Activated CD4-positive, CD25-positive, alpha-beta regulatory T cell treated with anti-CD3 and anti-CD28 coated beads, Interleukin-2, amount 50 U/mL, for 72 hours (primary cell): ENCODE data around the gene RSPH1.

Experiments used
- DNase-seq: peaks from one replicate; pipeline ENCODE4 v3.0.0; 2021

Gene RSPH1

GRCh38 chr21:42496120-42496838 lies at the start of gene RSPH1:
RSPH1 (minus strand) TSS chr21:42496224; CDS start chr21:42496186, 38 bp downstream.
- peak; percentile 99 for DNase-seq

- no peak for DNase-seq
Observed at GRCh38 chr21:42545745-42546144, 49.7 kb upstream of the RSPH1 start.

GRCh38 chr21:42545317-42545716 lies 49.3 kb upstream of the RSPH1 start:
- no peak for DNase-seq

GRCh38 chr21:42544544-42544943 lies 48.5 kb upstream of the RSPH1 start:
- no peak for DNase-seq

GRCh38 chr21:42543106-42543847 lies 47.3 kb upstream of the RSPH1 start:
- DNase-seq, result no peak

- DNase-seq, result no peak
Observed at GRCh38 chr21:42542596-42542995, 46.6 kb upstream of the RSPH1 start.

- no peak for DNase-seq
Observed at GRCh38 chr21:42542196-42542595, 46.2 kb upstream of the RSPH1 start.

- DNase-seq, result no peak
Observed at GRCh38 chr21:42541618-42542017, 45.6 kb upstream of the RSPH1 start.

- no peak for DNase-seq
Observed at GRCh38 chr21:42541174-42541573, 45.1 kb upstream of the RSPH1 start.

- DNase-seq, result no peak
Observed at GRCh38 chr21:42540396-42540795, 44.4 kb upstream of the RSPH1 start.

GRCh38 chr21:42539931-42540343 lies 43.9 kb upstream of the RSPH1 start:
- no peak for DNase-seq

GRCh38 chr21:42539342-42539741 lies 43.3 kb upstream of the RSPH1 start:
- DNase-seq, result no peak

- DNase-seq, result no peak
Observed at GRCh38 chr21:42538479-42539275, 42.7 kb upstream of the RSPH1 start.

- DNase-seq, result no peak
Observed at GRCh38 chr21:42537106-42537742, 41.2 kb upstream of the RSPH1 start.

- no peak for DNase-seq
Observed at GRCh38 chr21:42536601-42537000, 40.6 kb upstream of the RSPH1 start.

GRCh38 chr21:42535602-42536171 lies 39.7 kb upstream of the RSPH1 start:
- no peak for DNase-seq

- no peak for DNase-seq
Observed at GRCh38 chr21:42534421-42535378, 38.7 kb upstream of the RSPH1 start.

- no peak for DNase-seq
Observed at GRCh38 chr21:42533963-42534355, 37.9 kb upstream of the RSPH1 start.

GRCh38 chr21:42533306-42533962 lies 37.4 kb upstream of the RSPH1 start:
- no peak for DNase-seq

- no peak for DNase-seq
Observed at GRCh38 chr21:42532466-42533181, 36.6 kb upstream of the RSPH1 start.
